AG09309 (cell line): ENCODE results near the gene LMTK3.
"Not testable (repeated sequence)": the region's sequence is repeated elsewhere in the genome, so short reads cannot be mapped to it uniquely, and the experiment has no call there.

Experiments used
- DNase-seq: peaks from one replicate; pipeline ENCODE4 v3.0.0-alpha.2; 2010; ENCODE audit warnings: low read depth
- H3K4me3 ChIP-seq: 2 replicates; pipeline ENCODE4 v1.5.1; 2011; ENCODE audit warnings: mild to moderate bottlenecking, low read depth, low read length, moderate library complexity; ENCODE audit not compliant: control insufficient read depth
- CTCF ChIP-seq: IDR thresholded peaks from 2 replicates; pipeline ENCODE4 v1.5.1; 2011; ENCODE audit warnings: mild to moderate bottlenecking, low read depth, low read length, inconsistent platforms; ENCODE audit not compliant: insufficient read depth, control insufficient read depth; ENCODE audit errors: missing control alignments

Gene LMTK3

DNA sequence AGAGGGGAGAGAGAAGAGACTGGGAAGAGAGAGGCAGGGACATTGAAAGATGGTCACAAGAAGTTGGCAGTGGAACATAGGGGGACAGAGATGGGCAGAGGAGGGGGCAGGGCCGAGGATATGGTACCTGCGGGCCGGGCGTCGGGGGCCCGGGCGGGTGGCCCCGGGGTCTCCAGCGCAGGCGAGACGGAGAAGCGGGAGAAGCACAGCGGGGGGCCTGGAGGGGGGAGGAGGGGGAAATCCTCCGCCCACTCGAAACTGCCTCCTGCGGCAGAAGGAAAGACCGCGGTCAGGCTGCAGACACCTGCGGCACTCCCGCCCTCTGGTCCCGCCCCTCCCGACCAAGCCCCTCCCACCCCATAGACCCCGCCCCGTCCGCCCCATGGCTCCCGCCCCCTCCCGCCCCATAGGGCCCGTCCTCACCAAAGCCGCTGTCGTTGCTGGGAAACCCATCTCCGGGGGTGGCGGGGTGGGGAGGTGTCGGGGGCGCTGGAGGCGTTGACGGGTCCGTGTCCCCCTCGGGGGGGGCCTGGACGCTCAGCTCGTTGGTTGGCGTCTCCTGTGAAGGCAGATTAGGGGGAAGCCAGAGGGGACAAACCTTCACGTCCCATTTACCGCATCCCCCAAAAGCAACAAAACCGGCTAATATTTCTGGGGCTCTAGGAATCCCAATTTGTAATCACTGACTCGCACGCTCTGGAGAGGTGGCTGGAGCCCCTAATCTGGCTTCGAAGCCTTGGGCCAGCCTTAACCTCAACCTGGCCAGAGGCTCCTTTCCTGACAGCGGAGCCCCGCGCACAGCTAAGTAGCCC is 20.4 kb downstream of the LMTK3 start:
- DNase-seq, result no peak
- no peak for TF ChIP-seq CTCF
- no peak overlapping the region for H3K4me3 ChIP-seq

DNA sequence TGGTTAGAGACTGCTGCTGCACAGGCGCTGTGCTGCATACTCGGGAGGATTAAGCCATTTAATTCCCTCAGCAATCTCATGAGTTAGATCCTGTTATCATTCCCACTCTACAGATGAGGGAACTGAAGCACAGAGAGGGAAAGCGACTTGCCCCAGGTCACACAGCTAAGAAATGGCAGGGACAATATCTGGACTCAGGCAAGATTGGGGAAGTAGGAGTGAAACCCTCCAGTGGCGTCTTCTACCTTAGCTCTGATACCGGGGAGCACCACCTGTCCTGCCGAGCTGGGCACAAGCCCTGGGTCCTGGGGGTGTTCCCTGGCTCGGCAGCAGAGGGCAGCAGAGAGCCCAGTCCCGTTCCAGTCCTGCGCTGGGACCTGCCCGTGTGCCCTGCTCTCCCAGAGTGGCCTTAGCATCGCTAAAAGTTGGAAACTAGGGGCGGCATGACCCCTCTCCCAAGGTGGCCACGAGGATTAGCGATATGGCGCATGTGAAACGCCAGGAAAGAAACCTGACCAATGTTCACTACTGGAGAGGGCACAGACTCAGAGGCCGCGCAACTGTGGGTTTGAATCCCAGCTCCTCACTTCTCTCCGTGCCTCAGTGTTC is 21.9 kb downstream of the LMTK3 start:
- DNase-seq, result no peak
- TF ChIP-seq CTCF, result peak; percentile 95
- no peak overlapping the region for H3K4me3 ChIP-seq

GRCh38 chr19:48488478-48488877 is 23.2 kb downstream of the LMTK3 start:
- DNase-seq, result not testable (repeated sequence)

GRCh38 chr19:48487948-48488347 is 23.7 kb downstream of the LMTK3 start:
- no peak overlapping the region for H3K4me3 ChIP-seq
- TF ChIP-seq CTCF, result no peak
- peak; percentile 44 for DNase-seq

More at GRCh38 chr19:48488478-48488877, 23.2 kb downstream of the LMTK3 start:
- H3K4me3 ChIP-seq, result not testable (repeated sequence)

- no peak for TF ChIP-seq CTCF
- no peak overlapping the region for H3K4me3 ChIP-seq
- DNase-seq, result no peak
Measured at GRCh38 chr19:48487544-48487943, 24.1 kb downstream of the LMTK3 start.

DNA sequence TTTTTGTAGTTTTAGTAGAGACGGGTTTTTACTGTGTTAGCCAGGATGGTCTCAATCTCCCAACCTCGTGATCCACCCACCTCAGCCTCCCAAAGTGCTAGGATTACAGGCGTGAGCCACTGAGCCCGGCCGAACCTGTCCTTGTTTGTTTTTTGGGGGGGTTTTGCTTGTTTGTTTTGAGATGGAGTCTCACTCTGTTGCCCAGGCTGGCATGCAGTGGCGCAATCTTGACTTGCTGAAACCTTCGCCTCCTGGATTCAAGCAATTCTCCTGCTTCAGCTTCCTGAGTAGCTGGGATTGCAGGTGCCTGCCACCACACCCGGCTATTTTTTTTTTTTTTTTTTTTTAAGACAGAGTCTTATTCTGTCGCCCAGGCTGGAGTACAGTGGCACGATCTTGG is 24.9 kb downstream of the LMTK3 start:
- not testable (repeated sequence) for H3K4me3 ChIP-seq, DNase-seq

- no peak overlapping the region for H3K4me3 ChIP-seq
- DNase-seq, result no peak
- TF ChIP-seq CTCF, result no peak
Measured at GRCh38 chr19:48484931-48485612, 26.6 kb downstream of the LMTK3 start.
